Measurements from ENCODE around the gene MUC20. TPM values are rescaled to one million over a fixed set of nuclear protein-coding genes. Genes with fewer than 3 reads are reported as not detected.
"Not testable (repeated sequence)": the region's sequence is repeated elsewhere in the genome, so short reads cannot be mapped to it uniquely, and the experiment has no call there.

The MUC20 gene
- total RNA-seq, 2 experiments from 2014 or later: 0.63 to 1.0 TPM

- CTCF ChIA-PET, POLR2A ChIA-PET: not testable (repeated sequence)
Measured at GRCh38 chr3:195724363-195724762, 3.6 kb downstream of the MUC20 start.

DNA sequence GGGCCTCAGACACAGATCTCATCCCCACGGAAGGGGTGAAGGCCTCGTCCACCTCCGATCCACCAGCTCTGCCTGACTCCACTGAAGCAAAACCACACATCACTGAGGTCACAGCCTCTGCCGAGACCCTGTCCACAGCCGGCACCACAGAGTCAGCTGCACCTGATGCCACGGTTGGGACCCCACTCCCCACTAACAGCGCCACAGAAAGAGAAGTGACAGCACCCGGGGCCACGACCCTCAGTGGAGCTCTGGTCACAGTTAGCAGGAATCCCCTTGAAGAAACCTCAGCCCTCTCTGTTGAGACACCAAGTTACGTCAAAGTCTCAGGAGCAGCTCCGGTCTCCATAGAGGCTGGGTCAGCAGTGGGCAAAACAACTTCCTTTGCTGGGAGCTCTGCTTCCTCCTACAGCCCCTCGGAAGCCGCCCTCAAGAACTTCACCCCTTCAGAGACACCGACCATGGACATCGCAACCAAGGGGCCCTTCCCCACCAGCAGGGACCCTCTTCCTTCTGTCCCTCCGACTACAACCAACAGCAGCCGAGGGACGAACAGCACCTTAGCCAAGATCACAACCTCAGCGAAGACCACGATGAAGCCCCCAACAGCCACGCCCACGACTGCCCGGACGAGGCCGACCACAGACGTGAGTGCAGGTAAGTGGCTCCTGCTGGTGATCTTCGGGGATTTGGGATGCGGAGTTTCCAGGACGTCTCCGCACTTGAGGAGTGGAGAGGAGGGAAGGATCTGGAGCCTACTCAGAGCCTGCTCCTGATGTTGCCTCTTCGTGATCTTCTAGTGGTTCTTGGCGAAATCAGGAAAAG lies 5.3 kb downstream of the MUC20 start:
- CTCF ChIA-PET, POLR2A ChIA-PET: not testable (repeated sequence)

DNA sequence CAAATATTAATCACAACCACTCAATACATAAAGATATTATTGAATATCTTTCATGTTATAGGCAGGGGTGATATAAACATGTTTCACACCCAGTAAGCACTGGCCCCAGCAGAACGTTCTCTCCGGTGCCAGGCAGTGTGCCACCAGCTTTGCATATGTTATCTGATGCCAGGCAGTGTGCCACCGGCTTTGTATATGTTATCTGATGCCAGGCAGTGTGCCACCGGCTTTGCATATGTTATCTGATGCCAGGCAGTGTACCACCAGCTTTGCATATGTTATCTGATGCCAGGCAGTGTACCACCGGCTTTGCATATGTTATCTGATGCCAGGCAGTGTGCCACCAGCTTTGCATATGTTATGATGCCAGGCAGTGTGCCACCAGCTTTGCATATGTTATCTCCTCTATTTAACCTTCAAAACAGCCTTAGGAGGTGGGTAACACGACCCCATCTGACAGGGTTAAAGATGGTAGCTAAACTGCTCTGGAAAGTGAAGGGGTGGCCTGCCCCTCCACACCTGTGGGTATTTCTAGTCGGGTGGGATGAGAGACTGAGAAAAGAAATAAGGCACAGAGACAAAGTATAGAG lies 6.9 kb downstream of the MUC20 start:
- CTCF ChIA-PET: interaction anchor here (0.7 to 1.0 kb wide), 2 partner anchors 24 to 176 kb away, joined by 4 read pairs; no protein-coding TSS in a partner anchor
- POLR2A ChIA-PET: interaction anchor here (0.5 kb wide), 1 partner anchor 1493 kb away, joined by 4 read pairs; no protein-coding TSS in a partner anchor

DNA sequence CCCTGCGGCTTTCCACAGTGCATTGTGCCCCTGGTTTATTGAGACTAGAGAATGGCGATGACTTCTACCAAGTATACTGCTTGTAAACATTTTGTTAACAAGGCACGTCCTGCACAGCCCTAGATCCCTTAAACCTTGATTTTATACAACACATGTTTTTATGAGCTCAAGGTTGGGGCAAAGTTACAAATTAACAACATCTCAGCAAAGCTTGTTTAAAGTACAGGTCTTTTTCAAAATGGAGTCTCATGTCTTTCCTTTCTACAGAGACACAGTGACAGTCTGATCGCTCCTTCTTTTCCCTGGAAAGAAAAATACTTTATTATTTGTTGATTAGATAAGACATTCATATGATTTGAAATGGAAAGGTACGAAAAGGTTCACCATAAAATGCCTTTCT lies 8.0 kb downstream of the MUC20 start:
- POLR2A ChIA-PET, CTCF ChIA-PET: not testable (repeated sequence)

GRCh38 chr3:195729476-195730251 lies 8.9 kb downstream of the MUC20 start:
- CTCF ChIA-PET: no interaction called here
- POLR2A ChIA-PET: interaction anchor here (0.6 kb wide), 1 partner anchor 81 kb away, joined by 7 read pairs; no protein-coding TSS in a partner anchor

DNA sequence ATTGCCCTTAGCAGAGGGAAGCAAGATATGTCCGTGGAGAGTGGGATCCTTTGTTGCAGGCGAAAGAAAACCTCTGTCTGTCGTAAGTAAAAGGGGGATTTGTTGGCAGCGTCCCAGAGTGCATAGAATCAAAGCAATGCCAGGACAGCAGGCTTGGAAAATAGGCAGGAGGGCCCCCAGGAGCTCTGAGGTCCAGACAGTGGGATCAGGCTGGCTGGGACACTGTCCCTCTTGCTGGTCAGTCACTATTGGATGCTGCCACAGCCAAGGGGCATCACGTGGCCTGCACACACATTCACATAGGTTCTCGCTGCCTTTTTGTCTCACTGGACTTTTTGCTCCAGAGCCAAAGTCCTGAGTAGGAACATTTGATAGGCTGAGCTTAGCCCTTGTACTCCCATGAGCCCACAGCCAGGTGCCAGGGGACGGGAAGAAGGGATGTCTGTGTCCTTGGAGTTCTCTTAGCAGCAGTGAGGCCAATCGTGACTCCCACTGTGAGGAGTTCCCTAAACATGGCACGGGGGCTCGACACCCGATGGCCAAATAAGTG lies 10.7 kb downstream of the MUC20 start:
- CTCF ChIA-PET: no interaction called here

DNA sequence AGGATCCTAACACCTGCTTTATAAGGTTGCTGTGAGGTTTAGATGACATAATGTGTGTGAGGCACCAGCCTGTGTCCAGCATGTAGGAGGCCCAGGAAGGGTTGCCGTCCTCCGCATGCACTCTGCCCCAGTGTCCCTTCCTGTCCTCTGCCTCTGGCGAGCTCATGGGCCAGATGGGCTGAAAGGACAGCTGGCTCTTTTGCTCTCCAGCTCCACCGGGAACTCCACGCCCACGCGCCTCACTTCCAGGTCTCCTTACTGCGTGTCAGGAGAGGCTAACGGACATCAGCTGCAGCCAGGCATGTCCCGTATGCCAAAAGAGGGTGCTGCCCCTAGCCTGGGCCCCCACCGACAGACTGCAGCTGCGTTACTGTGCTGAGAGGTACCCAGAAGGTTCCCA lies 12.2 kb downstream of the MUC20 start:
- CTCF ChIA-PET: no interaction called here

More for the DNA sequence above, 10.7 kb downstream of the MUC20 start:
- POLR2A ChIA-PET: no interaction called here

GRCh38 chr3:195735036-195735695 lies 14.4 kb downstream of the MUC20 start:
- ChIA-PET POLR2A (no interaction called here), CTCF (no interaction called here)

More for the DNA sequence above, 12.2 kb downstream of the MUC20 start:
- POLR2A ChIA-PET: no interaction called here

- ChIA-PET POLR2A (no interaction called here), CTCF (interaction anchor here (2.0 kb wide), 1 partner anchor 122 kb away, joined by 5 read pairs; no protein-coding TSS in a partner anchor)
Measured at GRCh38 chr3:195736866-195737490, 16.2 kb downstream of the MUC20 start.

DNA sequence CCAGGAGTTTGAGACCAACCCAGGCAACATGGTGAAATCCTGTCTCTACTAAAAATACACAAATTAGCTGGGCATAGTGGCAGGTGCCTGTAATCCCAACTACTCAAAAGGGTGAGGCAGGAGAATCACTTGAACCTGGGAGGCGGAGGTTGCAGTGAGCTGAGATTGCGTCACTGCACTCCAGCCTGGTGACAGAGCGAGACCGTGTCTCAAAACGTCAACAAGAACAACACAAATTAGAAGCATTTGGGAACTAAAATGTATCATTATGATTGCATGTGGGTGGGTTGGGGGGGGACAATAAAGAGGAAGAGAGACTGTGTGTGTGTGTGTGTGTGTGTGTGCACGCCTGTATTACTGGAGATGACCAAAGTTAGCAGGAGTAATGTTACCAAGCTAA lies 17.0 kb downstream of the MUC20 start:
- POLR2A ChIA-PET: not testable (repeated sequence)
- CTCF ChIA-PET: interaction anchor here (2.0 kb wide), 1 partner anchor 121 kb away, joined by 5 read pairs; no protein-coding TSS in a partner anchor

GRCh38 chr3:195738274-195739044 lies 17.7 kb downstream of the MUC20 start:
- POLR2A ChIA-PET: no interaction called here
- CTCF ChIA-PET: interaction anchor here (1.2 to 2.0 kb wide), 2 partner anchors 28 to 121 kb away, joined by 3 to 5 read pairs; no protein-coding TSS in a partner anchor

DNA sequence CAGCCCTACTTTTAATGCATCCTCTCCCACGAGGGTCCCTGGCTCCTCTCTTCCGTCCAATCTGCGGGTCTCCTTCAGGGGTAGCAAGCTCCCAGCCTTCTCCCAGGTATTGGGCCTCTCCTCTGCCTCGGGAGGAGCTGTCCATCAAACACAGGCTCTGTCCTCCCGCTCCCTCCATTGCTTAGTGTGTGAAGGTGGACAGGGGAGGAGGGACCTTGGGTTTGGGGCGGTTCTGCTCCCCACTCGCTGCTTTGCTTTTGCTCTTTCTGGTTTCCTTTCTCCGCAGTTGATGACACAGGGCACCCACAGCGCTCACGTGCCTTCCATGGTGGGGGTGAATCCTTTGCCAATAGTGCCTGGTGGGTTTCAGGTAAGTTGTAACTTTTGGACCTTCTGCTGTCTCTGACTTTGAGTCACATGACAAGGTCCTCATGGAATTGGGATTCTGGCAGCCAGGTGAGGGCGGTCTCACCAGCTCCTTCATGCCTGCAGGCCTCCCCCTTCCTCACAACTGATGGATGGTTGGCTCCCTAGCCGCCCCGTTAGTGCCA lies 18.9 kb downstream of the MUC20 start:
- ChIA-PET POLR2A (no interaction called here), CTCF (interaction anchor here (1.2 kb wide), 1 partner anchor 27 kb away, joined by 3 read pairs; no protein-coding TSS in a partner anchor)

- ChIA-PET POLR2A (no interaction called here), CTCF (no interaction called here)
Measured at GRCh38 chr3:195744437-195744836, 23.7 kb downstream of the MUC20 start.

DNA sequence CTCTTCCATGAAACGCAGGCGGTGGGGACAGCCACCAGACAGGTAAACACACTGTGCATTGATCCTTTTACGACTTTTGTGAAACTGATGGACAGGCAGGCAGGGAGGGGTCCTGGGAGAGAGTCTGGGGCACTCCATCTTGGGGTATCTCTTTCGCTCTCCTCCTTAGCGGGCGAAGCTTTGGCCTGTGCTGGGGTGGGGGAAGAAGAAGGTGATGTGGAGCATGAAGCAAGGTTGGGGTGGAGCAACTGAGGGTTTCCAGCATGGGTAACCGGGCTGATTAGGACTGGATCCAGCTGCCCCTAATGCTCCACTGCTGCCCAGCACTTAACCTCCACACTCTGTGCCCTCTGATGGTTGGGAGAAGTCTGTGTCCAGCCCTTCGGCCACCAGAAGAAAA lies 25.6 kb downstream of the MUC20 start:
- CTCF ChIA-PET: interaction anchor here (2.7 kb wide), 1 partner anchor 104 kb away, joined by 11 read pairs; no protein-coding TSS in a partner anchor
- POLR2A ChIA-PET: no interaction called here

GRCh38 chr3:195746751-195747150 lies 26.0 kb downstream of the MUC20 start:
- CTCF ChIA-PET: interaction anchor here (2.7 kb wide), 1 partner anchor 104 kb away, joined by 11 read pairs; no protein-coding TSS in a partner anchor
- POLR2A ChIA-PET: no interaction called here

- CTCF ChIA-PET: interaction anchor here (1.0 to 2.7 kb wide), 3 partner anchors 102 to 171 kb away, joined by 3 to 11 read pairs (median 4); partner anchors contain the start of gene TNK2
Measured at GRCh38 chr3:195748661-195749060, 27.9 kb downstream of the MUC20 start.

DNA sequence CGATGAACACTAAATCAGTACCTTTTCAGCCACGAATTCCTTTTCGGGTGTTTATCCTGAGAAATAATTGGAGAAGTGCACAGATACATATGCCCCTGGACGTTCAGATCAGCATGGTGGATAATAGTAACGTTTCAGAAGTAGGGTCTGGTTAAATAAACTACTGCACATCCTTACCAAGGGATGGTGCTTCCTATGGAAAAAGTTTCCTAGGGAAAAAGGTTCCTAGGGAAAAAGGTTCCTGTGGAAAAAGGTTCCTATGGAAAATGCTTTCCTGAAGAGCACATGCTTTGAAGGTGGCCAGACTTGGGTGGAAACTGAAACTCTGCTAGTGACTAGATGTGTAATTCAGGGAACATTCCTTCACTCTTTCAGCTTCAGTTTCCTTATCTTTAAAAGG lies 28.3 kb downstream of the MUC20 start:
- POLR2A ChIA-PET: not testable (repeated sequence)
- CTCF ChIA-PET: interaction anchor here (1.0 to 2.7 kb wide), 3 partner anchors 101 to 170 kb away, joined by 3 to 11 read pairs (median 4); partner anchors contain the start of gene TNK2

More at GRCh38 chr3:195748661-195749060, 27.9 kb downstream of the MUC20 start:
- POLR2A ChIA-PET: no interaction called here
